ENCODE measurements around the gene COL27A1.
"Not testable (repeated sequence)": the region's sequence is repeated elsewhere in the genome, so short reads cannot be mapped to it uniquely, and the experiment has no call there.

Gene COL27A1

DNA sequence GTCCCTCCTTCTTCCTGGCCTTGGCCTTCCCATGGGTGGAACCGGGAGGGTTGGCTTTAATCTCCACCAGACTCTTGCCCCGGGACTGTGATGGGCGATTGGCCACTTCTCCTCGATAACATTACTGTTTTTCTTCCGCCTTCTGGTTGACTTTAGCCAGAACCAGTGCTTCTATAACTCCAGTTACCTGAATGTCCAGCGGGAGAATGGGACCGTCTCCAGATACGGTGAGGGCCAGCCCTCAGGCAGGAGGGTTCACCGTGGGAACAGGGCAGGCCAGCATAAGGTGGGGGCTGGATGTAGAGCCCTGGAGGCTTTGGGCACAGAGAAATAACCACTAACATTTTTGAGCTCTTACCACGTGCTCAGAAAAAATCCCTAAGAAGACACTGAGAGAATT, 175.3 kb downstream of the COL27A1 start:
- Histone ChIP-seq H3K4me1 (ENCODE audit: low read depth, poor library complexity, severe bottlenecking) (no peaks in the 10 kb centered on the region), H3K4me2 (no peak overlapping the region), H3K4me3 (IDR thresholded peaks at IDR 0.05; ENCODE audit: insufficient read depth, low read depth, low read length) (no peak overlapping the region), H3K36me3 (ENCODE audit: insufficient read depth) (no peaks in the 10 kb centered on the region), H3K27me3 (ENCODE audit: insufficient read depth, low read depth) (peaks cover 4% of the 10 kb centered on the region; the same call in 1 of the 2 replicates), H2AFZ (ENCODE audit: low read depth) (no peak overlapping the region), H3K9ac (no peak overlapping the region), H3K27ac (no peak overlapping the region), H4K20me1 (ENCODE audit: insufficient read depth) (no peaks in the 10 kb centered on the region), H3K79me2 (ENCODE audit: insufficient read depth, low read depth) (no peaks in the 10 kb centered on the region)
- no peak for TF ChIP-seq CTCF (conservative IDR thresholded peaks at IDR 0.05; ENCODE audit: low read depth, low read length)

DNA sequence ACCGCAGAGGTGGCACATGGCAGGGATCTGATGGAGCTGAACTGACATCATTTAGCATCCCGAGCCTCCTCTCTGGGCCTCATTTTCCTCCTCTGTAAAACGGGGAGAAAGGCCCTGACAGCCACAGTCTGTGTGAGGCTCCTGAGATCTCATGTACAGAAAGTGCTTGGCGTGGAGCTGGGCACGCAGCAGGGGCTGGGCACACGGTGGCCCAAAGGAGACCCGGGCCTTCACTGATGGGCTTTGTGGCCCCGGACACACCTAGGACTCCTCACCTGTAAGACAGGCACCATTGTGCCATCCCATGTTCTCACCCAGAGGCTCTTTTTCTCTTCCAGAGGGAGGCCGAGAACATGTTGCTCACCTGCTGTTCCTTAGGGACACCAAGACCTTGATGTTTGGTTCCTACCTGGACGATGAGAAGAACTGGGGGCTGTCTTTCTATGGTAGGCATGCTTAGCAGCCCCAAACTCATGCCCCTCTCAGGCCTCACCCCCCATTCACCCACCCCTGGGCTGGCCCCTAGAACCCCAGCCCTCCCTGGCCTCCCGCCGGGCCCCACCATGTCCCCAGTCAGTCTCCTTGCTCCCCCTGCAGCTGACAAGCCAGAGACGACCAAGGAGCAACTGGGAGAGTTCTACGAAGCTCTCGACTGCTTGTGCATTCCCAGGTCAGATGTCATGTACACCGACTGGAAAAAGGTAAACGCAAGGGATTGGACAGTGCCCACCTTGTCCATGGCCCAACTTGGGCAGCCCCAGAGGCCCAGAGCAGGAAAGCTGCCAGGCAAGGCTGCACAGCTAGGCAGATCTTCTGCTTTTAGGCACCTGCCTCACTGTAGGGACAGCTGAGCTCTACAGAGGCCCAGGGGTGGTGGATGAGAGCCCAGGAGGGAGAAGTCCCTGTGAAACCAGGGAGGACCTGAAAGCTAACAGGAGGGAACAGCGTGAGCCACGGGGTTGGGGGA, 176.2 kb downstream of the COL27A1 start:
- not testable (repeated sequence) for H3K27me3 ChIP-seq (ENCODE audit: insufficient read depth, low read depth); H3K79me2 ChIP-seq (ENCODE audit: insufficient read depth, low read depth); H2AFZ ChIP-seq (ENCODE audit: low read depth); H4K20me1 ChIP-seq (ENCODE audit: insufficient read depth); H3K4me2 ChIP-seq; H3K36me3 ChIP-seq (ENCODE audit: insufficient read depth); H3K9ac ChIP-seq; H3K27ac ChIP-seq; H3K4me3 ChIP-seq (IDR thresholded peaks at IDR 0.05; ENCODE audit: insufficient read depth, low read depth, low read length); H3K4me1 ChIP-seq (ENCODE audit: low read depth, poor library complexity, severe bottlenecking)

DNA sequence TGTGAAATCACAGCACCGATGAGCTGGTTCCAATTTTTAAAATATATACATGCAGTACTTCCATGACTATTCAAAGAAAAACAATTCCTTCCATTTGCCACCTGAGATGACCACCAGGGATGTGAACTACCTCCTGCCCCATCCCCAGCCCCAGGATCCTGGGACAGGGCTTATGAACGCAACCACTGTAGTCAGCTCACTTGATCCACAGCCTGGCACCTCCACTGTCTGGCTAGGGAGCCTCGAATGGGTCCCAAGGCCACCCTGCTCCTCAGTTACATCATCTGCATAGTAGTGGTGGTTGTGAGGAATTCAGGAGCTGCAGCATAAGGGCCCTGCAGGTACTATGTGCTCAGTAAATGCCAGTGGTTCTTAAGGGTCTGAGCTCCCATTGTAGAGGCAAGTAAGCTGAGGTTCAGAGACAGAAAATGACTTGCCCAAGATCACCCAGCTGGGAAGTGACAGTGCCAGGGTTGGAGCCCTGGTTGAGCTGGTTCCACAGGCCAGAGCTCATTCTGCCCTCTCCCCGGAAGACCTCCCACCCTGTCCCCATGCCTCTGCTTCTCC, 177.2 kb downstream of the COL27A1 start:
- H3K4me3 ChIP-seq (IDR thresholded peaks at IDR 0.05; ENCODE audit: insufficient read depth, low read depth, low read length); H3K9ac ChIP-seq; H3K79me2 ChIP-seq (ENCODE audit: insufficient read depth, low read depth); H3K4me2 ChIP-seq; H4K20me1 ChIP-seq (ENCODE audit: insufficient read depth); H2AFZ ChIP-seq (ENCODE audit: low read depth); H3K36me3 ChIP-seq (ENCODE audit: insufficient read depth); H3K27ac ChIP-seq; H3K27me3 ChIP-seq (ENCODE audit: insufficient read depth, low read depth); H3K4me1 ChIP-seq (ENCODE audit: low read depth, poor library complexity, severe bottlenecking): not testable (repeated sequence)

GRCh38 chr9:114333718-114334117, 178.4 kb downstream of the COL27A1 start:
- not testable (repeated sequence) for H3K4me3 ChIP-seq (IDR thresholded peaks at IDR 0.05; ENCODE audit: insufficient read depth, low read depth, low read length); H3K4me2 ChIP-seq; H3K79me2 ChIP-seq (ENCODE audit: insufficient read depth, low read depth); H3K4me1 ChIP-seq (ENCODE audit: low read depth, poor library complexity, severe bottlenecking); H4K20me1 ChIP-seq (ENCODE audit: insufficient read depth); H3K27me3 ChIP-seq (ENCODE audit: insufficient read depth, low read depth); H3K36me3 ChIP-seq (ENCODE audit: insufficient read depth); H2AFZ ChIP-seq (ENCODE audit: low read depth); H3K9ac ChIP-seq; H3K27ac ChIP-seq

DNA sequence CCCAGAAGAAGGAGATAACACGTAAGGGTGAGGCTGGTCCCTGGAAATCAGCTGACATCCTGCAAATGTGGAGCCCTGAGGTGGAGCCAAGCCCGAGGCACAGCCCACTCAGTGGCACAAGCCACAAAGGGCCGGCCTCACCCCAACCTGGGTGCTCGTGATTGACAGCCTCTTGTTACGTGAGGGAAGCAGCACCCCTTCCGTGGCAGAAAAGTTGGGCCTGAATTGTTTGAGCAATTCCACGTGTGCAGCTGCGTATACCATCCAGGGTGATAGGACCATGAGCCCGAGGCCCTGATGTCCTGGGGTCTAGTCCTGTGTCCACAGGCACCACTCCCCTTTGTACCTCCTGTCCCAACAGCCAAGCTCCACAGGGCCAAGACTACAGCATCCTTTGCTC, 179.2 kb downstream of the COL27A1 start:
- H3K36me3 ChIP-seq (ENCODE audit: insufficient read depth), result no peaks in the 10 kb centered on the region
- H3K27me3 ChIP-seq (ENCODE audit: insufficient read depth, low read depth), result peaks cover 4% of the 10 kb centered on the region; the same call in 1 of the 2 replicates
- H3K27ac ChIP-seq, result no peak overlapping the region
- H3K4me1 ChIP-seq (ENCODE audit: low read depth, poor library complexity, severe bottlenecking), result no peaks in the 10 kb centered on the region
- no peak overlapping the region for H3K4me2 ChIP-seq
- no peak for TF ChIP-seq CTCF (conservative IDR thresholded peaks at IDR 0.05; ENCODE audit: low read depth, low read length)
- no peak overlapping the region for H3K9ac ChIP-seq
- H2AFZ ChIP-seq (ENCODE audit: low read depth), result no peak overlapping the region
- H4K20me1 ChIP-seq (ENCODE audit: insufficient read depth), result no peaks in the 10 kb centered on the region
- no peaks in the 10 kb centered on the region for H3K79me2 ChIP-seq (ENCODE audit: insufficient read depth, low read depth)
- H3K4me3 ChIP-seq (IDR thresholded peaks at IDR 0.05; ENCODE audit: insufficient read depth, low read depth, low read length), result no peak overlapping the region

Data from KMS-11 (cell line).